MM.1S (cell line): ENCODE measurements around the gene ATP2A2.

Experiments
- DNase-seq: peaks from one replicate; pipeline ENCODE4 v3.0.0-alpha.2; 2015
- H2AFZ ChIP-seq: fragments of 300-600 bp; sonication (generic); 2 replicates; pipeline ENCODE4 v1.6.0; 2016; ENCODE audit warnings: antibody characterized with exemption, low read length
- H3F3A ChIP-seq: fragments of 300-600 bp; sonication (generic); 2 replicates; pipeline ENCODE4 v1.6.1; 2016; ENCODE audit warnings: mild to moderate bottlenecking, antibody characterized with exemption, low read length, moderate library complexity, mixed read lengths; ENCODE audit not compliant: insufficient read depth
- H3K27ac ChIP-seq: fragments of 300-600 bp; sonication (generic); 2 replicates; pipeline ENCODE4 v1.5.1; 2016; ENCODE audit warnings: mild to moderate bottlenecking, low read length
- H3K27me3 ChIP-seq: fragments of 300-600 bp; sonication (generic); replicated peaks from 2 replicates; pipeline ENCODE4 v1.6.0; 2016; ENCODE audit warnings: low read length; ENCODE audit not compliant: insufficient read depth
- H3K36me3 ChIP-seq: fragments of 300-600 bp; sonication (generic); replicated peaks from 2 replicates; pipeline ENCODE4 v1.6.1; 2016; ENCODE audit warnings: mild to moderate bottlenecking, low read length, mixed read lengths; ENCODE audit not compliant: insufficient read depth
- H3K4me1 ChIP-seq: fragments of 300-600 bp; sonication (generic); 2 replicates; pipeline ENCODE4 v1.6.1; 2016; ENCODE audit warnings: low read length, mixed read lengths
- H3K4me2 ChIP-seq: fragments of 300-600 bp; sonication (generic); 2 replicates; pipeline ENCODE4 v1.6.0; 2016; ENCODE audit warnings: low read depth, low read length
- H3K4me3 ChIP-seq: fragments of 300-600 bp; sonication (generic); 2 replicates; pipeline ENCODE4 v1.5.1; 2016; ENCODE audit warnings: low read length, mixed read lengths
- H3K79me2 ChIP-seq: fragments of 300-600 bp; sonication (generic); 2 replicates; pipeline ENCODE4 v1.6.1; 2016; ENCODE audit warnings: mixed run types, low read length, mixed read lengths
- H3K9ac ChIP-seq: fragments of 300-600 bp; sonication (generic); 2 replicates; pipeline ENCODE4 v1.6.1; 2016; ENCODE audit warnings: low read length, mixed read lengths
- H3K9me2 ChIP-seq: fragments of 300-600 bp; sonication (generic); replicated peaks from 2 replicates; pipeline ENCODE4 v1.6.1; 2016; ENCODE audit warnings: mild to moderate bottlenecking, low read length, mixed read lengths; ENCODE audit not compliant: insufficient read depth
- H3K9me3 ChIP-seq: fragments of 300-600 bp; sonication (generic); replicated peaks from 2 replicates; pipeline ENCODE4 v1.6.1; 2016; ENCODE audit warnings: mild to moderate bottlenecking, low read length, mixed read lengths; ENCODE audit not compliant: insufficient read depth
- H4K20me1 ChIP-seq: fragments of 300-600 bp; sonication (generic); 2 replicates; pipeline ENCODE4 v1.6.1; 2016; ENCODE audit warnings: mild to moderate bottlenecking, low read length, moderate library complexity, mixed read lengths; ENCODE audit not compliant: insufficient read depth
- EZH2 ChIP-seq: fragments of 300-600 bp; sonication (generic); optimal IDR thresholded peaks from 2 replicates; pipeline ENCODE3; 2017; ENCODE audit warnings: low read depth, mild to moderate bottlenecking, antibody characterized with exemption, low read length, mixed read lengths
- EZH2phosphoT487 ChIP-seq: fragments of 300-600 bp; sonication (generic); IDR thresholded peaks from 2 replicates; pipeline ENCODE4 v1.6.1; 2018; ENCODE audit warnings: antibody characterized with exemption, low read length
- TF ChIP-seq, protein P1 (sequence below): fragments of 300-600 bp; sonication (generic); IDR thresholded peaks from 2 replicates; pipeline ENCODE4 v1.5.1; 2016; ENCODE audit warnings: antibody characterized with exemption, low read length, mixed read lengths

ATP2A2 gene

DNA sequence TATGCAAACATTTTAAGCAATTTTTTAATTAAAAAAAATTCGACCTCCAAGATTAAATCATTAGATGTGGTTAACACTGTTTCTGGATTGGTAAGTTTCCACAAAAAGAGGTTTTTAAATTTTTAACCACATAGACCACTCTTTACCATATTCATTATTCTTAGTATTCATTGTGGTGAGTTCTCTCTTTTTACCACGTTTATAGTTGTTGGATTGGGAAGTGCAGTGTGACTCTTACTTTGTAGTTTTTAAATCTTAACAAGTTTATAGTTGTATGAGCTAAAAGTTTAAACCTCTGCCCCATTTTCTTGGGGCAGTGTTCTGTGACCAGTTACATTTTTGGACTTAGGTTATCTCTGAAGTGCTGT, 8.6 kb downstream of the ATP2A2 start:
- Histone ChIP-seq H3K36me3 (no peaks in the 10 kb centered on the region), H4K20me1 (peaks cover 12% of the 10 kb centered on the region; the same call in 1 of the 2 replicates), H3K9me3 (no peaks in the 10 kb centered on the region)

GRCh38 chr12:110301065-110301806, 20.2 kb downstream of the ATP2A2 start:
- DNase-seq: no peak
- H3K27me3 ChIP-seq: no peaks in the 10 kb centered on the region
- H3K79me2 ChIP-seq: peaks cover 87% of the 10 kb centered on the region
- H3K4me3 ChIP-seq: no peak overlapping the region
- no peaks in the 10 kb centered on the region for H3K9me2 ChIP-seq
- peaks cover 9% of the 10 kb centered on the region; the same call in 1 of the 2 replicates for H4K20me1 ChIP-seq
- H3K9ac ChIP-seq: no peak overlapping the region
- TF ChIP-seq EZH2 (no peak), EZH2phosphoT487 (no peak)
- TF ChIP-seq, protein P1, sequence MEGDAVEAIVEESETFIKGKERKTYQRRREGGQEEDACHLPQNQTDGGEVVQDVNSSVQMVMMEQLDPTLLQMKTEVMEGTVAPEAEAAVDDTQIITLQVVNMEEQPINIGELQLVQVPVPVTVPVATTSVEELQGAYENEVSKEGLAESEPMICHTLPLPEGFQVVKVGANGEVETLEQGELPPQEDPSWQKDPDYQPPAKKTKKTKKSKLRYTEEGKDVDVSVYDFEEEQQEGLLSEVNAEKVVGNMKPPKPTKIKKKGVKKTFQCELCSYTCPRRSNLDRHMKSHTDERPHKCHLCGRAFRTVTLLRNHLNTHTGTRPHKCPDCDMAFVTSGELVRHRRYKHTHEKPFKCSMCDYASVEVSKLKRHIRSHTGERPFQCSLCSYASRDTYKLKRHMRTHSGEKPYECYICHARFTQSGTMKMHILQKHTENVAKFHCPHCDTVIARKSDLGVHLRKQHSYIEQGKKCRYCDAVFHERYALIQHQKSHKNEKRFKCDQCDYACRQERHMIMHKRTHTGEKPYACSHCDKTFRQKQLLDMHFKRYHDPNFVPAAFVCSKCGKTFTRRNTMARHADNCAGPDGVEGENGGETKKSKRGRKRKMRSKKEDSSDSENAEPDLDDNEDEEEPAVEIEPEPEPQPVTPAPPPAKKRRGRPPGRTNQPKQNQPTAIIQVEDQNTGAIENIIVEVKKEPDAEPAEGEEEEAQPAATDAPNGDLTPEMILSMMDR: no peak
- H2AFZ ChIP-seq: no peak overlapping the region
- H3K36me3 ChIP-seq: no peaks in the 10 kb centered on the region; the same call in 1 of the 2 replicates
- no peak overlapping the region for H3K4me2 ChIP-seq
- no peak overlapping the region for H3K27ac ChIP-seq
- no peaks in the 10 kb centered on the region for H3F3A ChIP-seq
- no peaks in the 10 kb centered on the region for H3K9me3 ChIP-seq
- H3K4me1 ChIP-seq: no peaks in the 10 kb centered on the region

More for the DNA sequence above, 8.6 kb downstream of the ATP2A2 start:
- Histone ChIP-seq H3K4me1 (peaks cover 6% of the 10 kb centered on the region; the same call in 1 of the 2 replicates), H3K9me2 (no peaks in the 10 kb centered on the region), H3K27me3 (no peaks in the 10 kb centered on the region), H3K4me3 (no peak overlapping the region), H3F3A (no peaks in the 10 kb centered on the region), H2AFZ (no peak overlapping the region), H3K9ac (no peak overlapping the region), H3K79me2 (peaks cover 85% of the 10 kb centered on the region), H3K27ac (no peak overlapping the region), H3K4me2 (no peak overlapping the region)
- no peak for DNase-seq
- TF ChIP-seq, protein P1: no peak
- no peak for TF ChIP-seq EZH2phosphoT487
- no peak for TF ChIP-seq EZH2

DNA sequence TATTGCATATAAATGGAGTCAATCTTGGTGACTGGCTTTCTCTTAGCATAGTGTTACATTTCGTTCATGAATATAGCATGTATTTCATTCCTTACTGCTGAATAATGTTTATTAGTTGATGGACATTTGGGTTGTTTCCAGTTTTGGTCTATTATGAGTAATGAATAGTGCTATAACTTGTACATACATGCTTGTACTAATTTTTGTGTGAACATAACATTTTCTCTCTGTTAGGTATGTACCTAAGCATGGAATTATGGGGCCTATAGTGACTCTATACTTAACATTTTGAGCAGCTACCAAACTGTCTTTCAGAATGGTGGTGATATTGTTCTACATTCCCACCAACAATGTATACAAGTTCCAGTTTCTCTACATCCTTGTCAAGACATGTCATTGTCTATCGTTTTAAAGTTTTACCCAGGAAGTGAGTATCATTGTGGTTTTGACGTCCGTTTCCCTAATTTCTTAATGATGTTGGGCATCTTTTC, 23.1 kb downstream of the ATP2A2 start:
- H3K4me3 ChIP-seq: no peak overlapping the region
- H3K9me2 ChIP-seq: no peaks in the 10 kb centered on the region
- H3K27ac ChIP-seq: no peak overlapping the region
- no peak overlapping the region for H2AFZ ChIP-seq
- H3K36me3 ChIP-seq: no peaks in the 10 kb centered on the region
- no peak for DNase-seq
- TF ChIP-seq, protein P1: no peak
- TF ChIP-seq EZH2phosphoT487: no peak
- no peaks in the 10 kb centered on the region for H3K27me3 ChIP-seq
- no peaks in the 10 kb centered on the region for H3K9me3 ChIP-seq
- H3F3A ChIP-seq: no peaks in the 10 kb centered on the region
- H4K20me1 ChIP-seq: peaks cover 9% of the 10 kb centered on the region; the same call in 1 of the 2 replicates
- peaks cover 88% of the 10 kb centered on the region for H3K79me2 ChIP-seq
- no peak overlapping the region for H3K9ac ChIP-seq
- H3K4me2 ChIP-seq: no peak overlapping the region
- H3K4me1 ChIP-seq: no peaks in the 10 kb centered on the region
